HepG2 (cell line): ENCODE results near the gene TBC1D16. TPM values are rescaled to one million over a fixed set of nuclear protein-coding genes. Genes with fewer than 3 reads are reported as not detected.
A peak's percentile ranks its signal among the peaks of the same experiment; 100 is the strongest.

Source experiments
- ARNT ChIP-seq: fragments of 450-650 bp; IDR thresholded peaks from 2 replicates; pipeline ENCODE4 v1.6.1; 2017
- ARNTL ChIP-seq: sonication (generic); formaldehyde crosslinking; IDR thresholded peaks from 2 replicates; pipeline ENCODE4 v1.4.0; 2020; ENCODE audit warnings: mild to moderate bottlenecking, missing genetic modification reagents
- ELF3 ChIP-seq: IDR thresholded peaks from 2 replicates; pipeline ENCODE4 v1.6.1; 2016; ENCODE audit warnings: missing genetic modification reagents, missing compliant biosample characterization
- FOSL2 ChIP-seq: sonication (generic); formaldehyde crosslinking; IDR thresholded peaks from 2 replicates; pipeline ENCODE4 v1.4.0; 2020; ENCODE audit warnings: missing genetic modification reagents
- FOXK1 ChIP-seq: sonication (generic); formaldehyde crosslinking; IDR thresholded peaks from 2 replicates; pipeline ENCODE4 v1.4.0; 2020; ENCODE audit warnings: low read depth, missing genetic modification reagents, borderline replicate concordance
- GABPA ChIP-seq, 2 experiments: IDR thresholded peaks; 2 replicates each; pipeline ENCODE4 v1.6.1; 2011 to 2016; ENCODE audit warnings: low read depth in 2 of 2, low read length in 1 of 2, missing biosample characterization in 1 of 2, missing genetic modification characterization in 1 of 2
- GPN1 ChIP-seq: sonication (generic); formaldehyde crosslinking; IDR thresholded peaks from 2 replicates; pipeline ENCODE4 v1.5.1; 2020; ENCODE audit warnings: missing genetic modification reagents, borderline replicate concordance
- HOXA5 ChIP-seq: sonication (generic); formaldehyde crosslinking; IDR thresholded peaks from 2 replicates; pipeline ENCODE4 v1.4.0; 2020; ENCODE audit warnings: missing genetic modification reagents
- MAZ ChIP-seq, 2 experiments: sonication (generic) in 1 of 2; formaldehyde crosslinking in 1 of 2; IDR thresholded peaks; 2 replicates each; pipeline versions ENCODE4 v1.5.0 to v1.6.1; 2012 to 2020; ENCODE audit warnings: low read depth in 2 of 2, mild to moderate bottlenecking in 2 of 2, borderline replicate concordance in 1 of 2, improper control_type of control experiment in 1 of 2, low read length in 1 of 2, missing genetic modification reagents in 1 of 2, moderate library complexity in 1 of 2
- MTF2 ChIP-seq: sonication (generic); formaldehyde crosslinking; IDR thresholded peaks from 2 replicates; pipeline ENCODE4 v1.5.0; 2020; ENCODE audit warnings: missing genetic modification reagents, borderline replicate concordance
- RNF219 ChIP-seq: sonication (generic); formaldehyde crosslinking; IDR thresholded peaks from 2 replicates; pipeline ENCODE4 v1.5.0; 2020; ENCODE audit warnings: mild to moderate bottlenecking, missing genetic modification reagents
- SALL1 ChIP-seq: sonication (generic); formaldehyde crosslinking; IDR thresholded peaks from 2 replicates; pipeline ENCODE4 v1.8.0; 2022; ENCODE audit warnings: mild to moderate bottlenecking, missing genetic modification reagents
- SNAI1 ChIP-seq: sonication (generic); formaldehyde crosslinking; IDR thresholded peaks from 2 replicates; pipeline ENCODE4 v1.5.0; 2020; ENCODE audit warnings: mild to moderate bottlenecking, missing genetic modification reagents, borderline replicate concordance
- STAT6 ChIP-seq: sonication (generic); formaldehyde crosslinking; IDR thresholded peaks from 2 replicates; pipeline ENCODE4 v1.4.0; 2020; ENCODE audit warnings: missing genetic modification reagents, mild to moderate bottlenecking, borderline replicate concordance
- ZNF205 ChIP-seq: IDR thresholded peaks from 2 replicates; pipeline ENCODE4 v1.6.1; 2018; ENCODE audit warnings: missing biosample characterization, missing genetic modification reagents
- ZNF317 ChIP-seq: sonication (generic); formaldehyde crosslinking; IDR thresholded peaks from 2 replicates; pipeline ENCODE4 v1.5.0; 2020; ENCODE audit warnings: mild to moderate bottlenecking, missing genetic modification reagents
- ZNF446 ChIP-seq: sonication (generic); formaldehyde crosslinking; IDR thresholded peaks from 2 replicates; pipeline ENCODE4 v1.5.0; 2020; ENCODE audit warnings: mild to moderate bottlenecking, missing genetic modification reagents
- ZNF557 ChIP-seq: sonication (generic); formaldehyde crosslinking; IDR thresholded peaks from 2 replicates; pipeline ENCODE4 v1.4.0; 2020; ENCODE audit warnings: missing genetic modification reagents
- ZNF740 ChIP-seq: sonication (generic); formaldehyde crosslinking; IDR thresholded peaks from 2 replicates; pipeline ENCODE4 v1.4.0; 2020; ENCODE audit warnings: missing genetic modification reagents
- ZNF75D ChIP-seq: sonication (generic); formaldehyde crosslinking; IDR thresholded peaks from 2 replicates; pipeline ENCODE4 v1.8.1; 2023; ENCODE audit warnings: missing genetic modification reagents, mild to moderate bottlenecking, borderline replicate concordance
- ZNF816 ChIP-seq: sonication (generic); formaldehyde crosslinking; IDR thresholded peaks from 2 replicates; pipeline ENCODE4 v1.8.0; 2022; ENCODE audit warnings: missing genetic modification reagents, mild to moderate bottlenecking, borderline replicate concordance
- polyA plus RNA-seq, 8 experiments: library from polyadenylated mRNA; depleted of rRNA in 3 of 8; stranded (reverse) in 7 of 8; unstranded in 1 of 8; fragments of >200 nt; fragmentation: Illumina TruSeq in 4 of 8; extraction: Trizol in 4 of 8; gene quantifications; 2 replicates each; pipeline versions ENCODE4 v1.2.1 to v1.2.3, GENCODE V29; 2011 to 2016; ENCODE audit warnings: low read depth in 4 of 8, missing spikeins in 1 of 8, mixed read lengths in 1 of 8; ENCODE audit not compliant: insufficient read depth in 1 of 8
- total RNA-seq, 5 experiments: library from RNA; depleted of rRNA; stranded (reverse); fragments of >200 nt; fragmentation: Illumina TruSeq; extraction: Trizol; gene quantifications; 2 replicates each; pipeline ENCODE4 v1.2.3, GENCODE V29; 2016; ENCODE audit warnings: low read depth in 1 of 5
- TF ChIP-seq, protein P1 (sequence below): sonication (generic); formaldehyde crosslinking; IDR thresholded peaks from 2 replicates; pipeline ENCODE4 v1.8.1; 2023; ENCODE audit warnings: mild to moderate bottlenecking, missing genetic modification reagents
- TF ChIP-seq, protein P2 (sequence below): IDR thresholded peaks from 2 replicates; pipeline ENCODE4 v1.6.1; 2016; ENCODE audit warnings: low read depth

The TBC1D16 gene
- total and polyA plus RNA-seq, 2 of the 13 experiments (the other 11 are each of a cell fraction or from before 2014, with no cell fraction given), result 14.9 to 24.9 TPM

- TF ChIP-seq ZNF740 (CRISPR knock-in tag), result peak; percentile 52; the same call in 1 of the 2 replicates
- peak; percentile 64; the same call in 1 of the 2 replicates for TF ChIP-seq STAT6 (CRISPR knock-in tag)
- peak; percentile 97 for TF ChIP-seq SALL1 (CRISPR knock-in tag)
- TF ChIP-seq FOXK1 (CRISPR knock-in tag), result peak; percentile 51; the same call in 1 of the 2 replicates
- peak; percentile 75; the same call in 1 of the 2 replicates for TF ChIP-seq ARNTL (CRISPR knock-in tag)
- TF ChIP-seq GPN1, result no peak
- TF ChIP-seq ZNF205 (CRISPR knock-in tag), result peak; percentile 79; the same call in 1 of the 2 replicates
- TF ChIP-seq ELF3 (CRISPR knock-in tag), result peak; percentile 99
- peak; percentile 99 for TF ChIP-seq FOSL2 (CRISPR knock-in tag)
- TF ChIP-seq, protein P1, sequence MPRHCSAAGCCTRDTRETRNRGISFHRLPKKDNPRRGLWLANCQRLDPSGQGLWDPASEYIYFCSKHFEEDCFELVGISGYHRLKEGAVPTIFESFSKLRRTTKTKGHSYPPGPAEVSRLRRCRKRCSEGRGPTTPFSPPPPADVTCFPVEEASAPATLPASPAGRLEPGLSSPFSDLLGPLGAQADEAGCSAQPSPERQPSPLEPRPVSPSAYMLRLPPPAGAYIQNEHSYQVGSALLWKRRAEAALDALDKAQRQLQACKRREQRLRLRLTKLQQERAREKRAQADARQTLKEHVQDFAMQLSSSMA (CRISPR knock-in tag), result no peak
- TF ChIP-seq HOXA5 (CRISPR knock-in tag), result peak; percentile 89
- no peak for TF ChIP-seq GABPA (IDR thresholded peaks at IDR 0.05; ENCODE audit: low read depth, low read length)
- TF ChIP-seq GABPA (CRISPR knock-in tag; IDR thresholded peaks at IDR 0.05; ENCODE audit: low read depth), result no peak
- TF ChIP-seq MAZ (IDR thresholded peaks at IDR 0.05; ENCODE audit: borderline replicate concordance, low read depth, low read length), result peak; percentile 13; the same call in 1 of the 2 replicates
- no peak for TF ChIP-seq MAZ (CRISPR knock-in tag; IDR thresholded peaks at IDR 0.05; ENCODE audit: low read depth)
- no peak for TF ChIP-seq ZNF446
- TF ChIP-seq ARNT, result no peak
- no peak for TF ChIP-seq ZNF317 (CRISPR knock-in tag)
- TF ChIP-seq ZNF75D, result 0 out of 2 replicates have a peak, but pooled peaks have one; percentile 24
- peak; percentile 81; the same call in 1 of the 2 replicates for TF ChIP-seq ZNF557 (CRISPR knock-in tag)
- no peak for TF ChIP-seq ZNF816 (CRISPR knock-in tag)
- no peak for TF ChIP-seq MTF2
- no peak for TF ChIP-seq SNAI1
- TF ChIP-seq RNF219 (CRISPR knock-in tag), result peak; percentile 55; the same call in 1 of the 2 replicates
- TF ChIP-seq, protein P2, sequence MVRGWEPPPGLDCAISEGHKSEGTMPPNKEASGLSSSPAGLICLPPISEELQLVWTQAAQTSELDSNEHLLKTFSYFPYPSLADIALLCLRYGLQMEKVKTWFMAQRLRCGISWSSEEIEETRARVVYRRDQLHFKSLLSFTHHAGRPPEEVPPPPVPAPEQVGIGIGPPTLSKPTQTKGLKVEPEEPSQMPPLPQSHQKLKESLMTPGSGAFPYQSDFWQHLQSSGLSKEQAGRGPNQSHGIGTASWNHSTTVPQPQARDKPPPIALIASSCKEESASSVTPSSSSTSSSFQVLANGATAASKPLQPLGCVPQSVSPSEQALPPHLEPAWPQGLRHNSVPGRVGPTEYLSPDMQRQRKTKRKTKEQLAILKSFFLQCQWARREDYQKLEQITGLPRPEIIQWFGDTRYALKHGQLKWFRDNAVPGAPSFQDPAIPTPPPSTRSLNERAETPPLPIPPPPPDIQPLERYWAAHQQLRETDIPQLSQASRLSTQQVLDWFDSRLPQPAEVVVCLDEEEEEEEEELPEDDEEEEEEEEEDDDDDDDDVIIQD (CRISPR knock-in tag), result peak; percentile 80
Measured at GRCh38 chr17:79905832-79906231, 129.8 kb downstream of the TBC1D16 start (continued).
